ENCODE measurements around the gene GLS.

- TF ChIP-seq CTCF (conservative IDR thresholded peaks at IDR 0.05 in 1 of 2, IDR thresholded peaks at IDR 0.05 in 1 of 2; ENCODE audit: low read depth in 1 of 2, low read length in 2 of 2) (no peak), EZH2 (IDR thresholded peaks at IDR 0.05; ENCODE audit: low read length, missing control alignments) (no peak)
Observed at GRCh38 chr2:190860985-190861680, 19.5 kb upstream of the GLS start.
